DMS114 treated with DMSO at 0.1 percent for 48 hours (cell line): ENCODE results near the gene SLX4.

Source experiments
- DNase-seq: peaks from one replicate; lab custom pipeline; 2025; ENCODE audit not compliant: unreplicated experiment; lab: John Stamatoyannopoulos, UW

Gene SLX4

GRCh38 chr16:3583303-3584038, 27.9 kb downstream of the SLX4 start:
- DNase-seq: no peak

GRCh38 chr16:3582276-3583165, 28.9 kb downstream of the SLX4 start:
- DNase-seq: no peak

GRCh38 chr16:3581392-3581791, 30.0 kb downstream of the SLX4 start:
- no peak for DNase-seq

GRCh38 chr16:3580686-3581085, 30.7 kb downstream of the SLX4 start:
- no peak for DNase-seq

- DNase-seq: no peak
Measured at GRCh38 chr16:3580251-3580651, 31.2 kb downstream of the SLX4 start.

- DNase-seq: no peak
Measured at GRCh38 chr16:3579776-3580175, 31.6 kb downstream of the SLX4 start.

GRCh38 chr16:3578610-3579551, 32.5 kb downstream of the SLX4 start:
- no peak for DNase-seq

- DNase-seq: no peak
Measured at GRCh38 chr16:3578121-3578520, 33.3 kb downstream of the SLX4 start.

GRCh38 chr16:3577302-3577752, 34.1 kb downstream of the SLX4 start, which contains the start of gene NLRC3:
Gene NLRC3, minus strand, starts transcription at chr16:3577403. Its CDS starts 12,367 bp downstream, at chr16:3565036.
- no peak for DNase-seq

- DNase-seq: no peak
Measured at GRCh38 chr16:3576211-3576610, 35.2 kb downstream of the SLX4 start.

- no peak for DNase-seq
Measured at GRCh38 chr16:3575491-3575890, 35.9 kb downstream of the SLX4 start.

GRCh38 chr16:3574195-3574594, 37.2 kb downstream of the SLX4 start:
- no peak for DNase-seq

- no peak for DNase-seq
Measured at GRCh38 chr16:3573146-3573815, 38.1 kb downstream of the SLX4 start.

- no peak for DNase-seq
Measured at GRCh38 chr16:3570420-3571062, 40.9 kb downstream of the SLX4 start.

GRCh38 chr16:3569851-3570250, 41.6 kb downstream of the SLX4 start:
- DNase-seq: no peak

- no peak for DNase-seq
Measured at GRCh38 chr16:3566990-3567389, 44.4 kb downstream of the SLX4 start.

GRCh38 chr16:3564889-3565141, 46.6 kb downstream of the SLX4 start:
- no peak for DNase-seq

- DNase-seq: no peak
Measured at GRCh38 chr16:3564130-3564888, 47.1 kb downstream of the SLX4 start.

GRCh38 chr16:3562914-3563480, 48.4 kb downstream of the SLX4 start:
- no peak for DNase-seq
